GM12864 (cell line): Measurements from ENCODE around the gene ASB1.

Experiments
- DNase-seq: peaks from one replicate; pipeline ENCODE4 v3.0.0-alpha.2; 2011; ENCODE audit warnings: low read depth
- H3K4me3 ChIP-seq: 2 replicates; pipeline ENCODE4 v1.5.1; 2011; ENCODE audit warnings: mild to moderate bottlenecking, low read depth, low read length, control low read depth
- TF ChIP-seq, protein P1 (sequence below): IDR thresholded peaks from 2 replicates; pipeline ENCODE4 v1.5.1; 2011; ENCODE audit warnings: low read depth, mild to moderate bottlenecking, moderate library complexity, low read length, control low read depth, inconsistent platforms; ENCODE audit errors: missing control alignments

Gene ASB1

DNA sequence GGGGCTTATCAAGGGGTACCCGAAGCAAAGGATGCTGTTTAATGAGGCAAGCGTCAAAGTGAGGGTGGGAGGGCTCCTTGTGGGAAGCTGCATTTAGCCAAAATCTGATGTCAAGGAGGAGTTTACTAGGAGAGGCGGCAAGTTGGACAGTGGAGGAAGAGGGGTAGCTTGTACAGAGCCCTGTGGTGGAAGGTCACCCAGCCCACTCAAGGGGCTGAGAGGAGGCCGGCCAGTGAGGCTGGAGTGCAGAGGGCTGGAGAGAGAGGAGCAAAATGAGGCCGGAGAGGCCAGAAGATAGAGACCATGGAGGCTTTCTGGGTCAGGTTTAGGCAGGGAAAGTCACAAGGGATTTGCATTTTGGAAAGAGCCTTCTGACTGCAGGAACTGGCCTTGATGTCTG lies 49.5 kb downstream of the ASB1 start:
- TF ChIP-seq, protein P1, sequence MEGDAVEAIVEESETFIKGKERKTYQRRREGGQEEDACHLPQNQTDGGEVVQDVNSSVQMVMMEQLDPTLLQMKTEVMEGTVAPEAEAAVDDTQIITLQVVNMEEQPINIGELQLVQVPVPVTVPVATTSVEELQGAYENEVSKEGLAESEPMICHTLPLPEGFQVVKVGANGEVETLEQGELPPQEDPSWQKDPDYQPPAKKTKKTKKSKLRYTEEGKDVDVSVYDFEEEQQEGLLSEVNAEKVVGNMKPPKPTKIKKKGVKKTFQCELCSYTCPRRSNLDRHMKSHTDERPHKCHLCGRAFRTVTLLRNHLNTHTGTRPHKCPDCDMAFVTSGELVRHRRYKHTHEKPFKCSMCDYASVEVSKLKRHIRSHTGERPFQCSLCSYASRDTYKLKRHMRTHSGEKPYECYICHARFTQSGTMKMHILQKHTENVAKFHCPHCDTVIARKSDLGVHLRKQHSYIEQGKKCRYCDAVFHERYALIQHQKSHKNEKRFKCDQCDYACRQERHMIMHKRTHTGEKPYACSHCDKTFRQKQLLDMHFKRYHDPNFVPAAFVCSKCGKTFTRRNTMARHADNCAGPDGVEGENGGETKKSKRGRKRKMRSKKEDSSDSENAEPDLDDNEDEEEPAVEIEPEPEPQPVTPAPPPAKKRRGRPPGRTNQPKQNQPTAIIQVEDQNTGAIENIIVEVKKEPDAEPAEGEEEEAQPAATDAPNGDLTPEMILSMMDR: no peak
- DNase-seq: no peak
- H3K4me3 ChIP-seq: no peak overlapping the region

DNA sequence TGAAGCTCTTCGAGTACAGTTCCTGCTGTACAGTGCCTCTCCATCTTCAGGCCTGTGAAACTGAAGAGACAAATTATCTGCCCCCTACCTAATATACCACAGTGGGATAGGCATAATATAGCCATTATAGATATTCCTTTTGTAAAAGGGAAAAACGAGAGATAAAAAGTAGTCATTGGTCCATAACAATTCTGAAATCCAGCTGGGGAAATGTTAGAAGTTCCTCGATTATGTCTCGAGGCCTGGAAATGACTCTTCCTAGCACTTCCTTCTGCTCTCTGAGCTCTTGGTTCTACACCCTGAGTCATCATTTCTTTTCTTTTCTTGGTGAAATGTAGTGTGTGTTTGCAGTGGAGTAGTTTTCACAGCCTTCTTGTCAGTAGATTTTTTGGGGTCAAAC lies 51.5 kb downstream of the ASB1 start:
- DNase-seq: no peak
- TF ChIP-seq, protein P1: no peak
- H3K4me3 ChIP-seq: no peak overlapping the region

DNA sequence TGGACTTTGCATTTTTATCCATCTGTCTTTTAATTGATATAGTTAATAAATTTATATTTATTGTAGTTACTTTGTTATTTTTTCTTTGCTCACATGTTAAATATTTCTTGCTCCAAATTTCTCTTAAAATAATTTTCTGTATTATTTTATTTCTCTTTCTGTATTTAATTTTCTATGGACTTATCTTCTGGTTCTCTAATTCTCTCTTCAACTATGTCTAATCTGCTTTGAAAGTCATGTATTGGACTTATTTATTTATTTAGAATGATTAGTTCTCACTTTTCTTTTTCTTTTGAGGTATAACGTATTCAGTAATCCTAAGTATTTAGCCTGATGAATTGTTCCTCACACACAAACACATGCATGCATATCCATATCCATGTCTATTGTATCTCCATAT lies 53.1 kb downstream of the ASB1 start:
- TF ChIP-seq, protein P1: no peak
- DNase-seq: no peak
- no peak overlapping the region for H3K4me3 ChIP-seq

DNA sequence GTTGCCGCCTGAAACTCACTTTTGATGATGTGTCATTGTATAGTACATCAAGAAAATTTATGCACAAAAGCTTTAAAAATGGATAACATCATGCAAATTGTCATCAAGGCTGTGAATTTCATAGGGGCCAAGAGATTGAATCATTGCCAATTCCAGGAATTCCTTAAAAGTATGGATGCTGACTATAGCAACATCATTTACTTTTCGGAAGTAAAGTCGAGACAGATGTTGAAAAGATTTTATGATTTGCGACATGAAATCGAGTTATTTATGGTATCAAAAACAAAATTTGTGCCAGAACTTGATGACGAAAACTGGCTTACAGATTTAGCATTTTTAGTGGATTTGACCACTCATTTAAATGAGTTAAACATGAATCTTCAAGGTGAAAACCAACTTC lies 56.3 kb downstream of the ASB1 start:
- no peak overlapping the region for H3K4me3 ChIP-seq
- TF ChIP-seq, protein P1: no peak
- DNase-seq: no peak

DNA sequence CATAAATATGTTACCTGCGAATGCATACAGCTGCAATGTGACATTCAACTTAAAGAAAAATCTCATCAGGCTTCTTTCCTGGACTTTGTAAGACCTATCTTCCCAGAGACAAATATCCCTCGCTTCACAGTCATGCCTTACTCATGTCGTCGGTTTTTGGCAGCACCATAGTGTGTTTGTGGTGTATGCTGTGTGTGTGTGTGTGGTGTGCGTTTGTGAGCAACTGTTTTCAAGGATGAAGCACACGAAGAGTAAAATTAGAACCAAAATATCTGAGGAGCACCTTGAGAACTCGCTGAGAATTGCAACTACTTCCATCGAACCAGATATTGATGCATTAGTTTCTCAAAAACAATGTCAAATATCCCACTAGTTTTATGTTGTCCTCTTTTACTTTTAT lies 56.9 kb downstream of the ASB1 start:
- no peak overlapping the region for H3K4me3 ChIP-seq
- TF ChIP-seq, protein P1: no peak
- no peak for DNase-seq

DNA sequence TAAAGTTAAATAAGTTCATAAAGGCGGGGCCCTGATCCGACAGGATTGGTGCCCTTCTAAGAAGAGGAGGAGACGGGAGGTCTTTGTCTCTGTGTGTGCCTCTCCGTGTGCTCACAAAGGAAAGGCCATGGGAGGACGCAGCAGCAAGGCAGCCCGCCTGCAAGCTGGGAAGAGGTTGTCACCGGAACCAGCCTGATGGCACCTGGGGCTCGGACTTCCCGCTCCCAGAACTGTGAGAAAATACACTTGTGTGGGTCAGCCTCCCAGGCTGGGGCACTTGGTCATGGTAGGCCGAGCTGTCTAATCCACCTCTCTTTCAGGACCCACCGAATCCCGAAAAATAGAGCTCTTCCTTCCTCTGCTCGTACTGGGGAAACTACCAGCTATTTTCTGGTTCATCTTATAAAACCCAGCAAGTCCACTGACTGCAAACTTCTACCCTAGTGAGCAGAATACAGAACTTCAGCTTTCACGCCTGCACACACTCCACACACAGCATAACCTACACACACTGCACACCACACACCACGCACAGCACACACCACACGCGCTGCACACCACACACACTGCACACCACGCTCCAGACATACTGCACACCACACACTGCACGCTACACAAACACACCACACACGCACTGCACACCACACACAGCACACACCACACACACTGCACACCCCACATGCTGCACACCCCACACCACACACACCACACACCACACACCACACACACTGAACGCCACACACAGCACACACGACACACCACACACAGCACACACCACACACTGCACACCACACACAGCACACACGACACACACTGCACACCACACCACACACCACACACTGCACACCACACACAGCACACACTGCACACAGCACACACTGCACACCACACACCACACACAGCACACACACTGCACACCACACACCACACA lies 58.1 kb downstream of the ASB1 start:
- TF ChIP-seq, protein P1: no peak
- H3K4me3 ChIP-seq: no peak overlapping the region
- no peak for DNase-seq

DNA sequence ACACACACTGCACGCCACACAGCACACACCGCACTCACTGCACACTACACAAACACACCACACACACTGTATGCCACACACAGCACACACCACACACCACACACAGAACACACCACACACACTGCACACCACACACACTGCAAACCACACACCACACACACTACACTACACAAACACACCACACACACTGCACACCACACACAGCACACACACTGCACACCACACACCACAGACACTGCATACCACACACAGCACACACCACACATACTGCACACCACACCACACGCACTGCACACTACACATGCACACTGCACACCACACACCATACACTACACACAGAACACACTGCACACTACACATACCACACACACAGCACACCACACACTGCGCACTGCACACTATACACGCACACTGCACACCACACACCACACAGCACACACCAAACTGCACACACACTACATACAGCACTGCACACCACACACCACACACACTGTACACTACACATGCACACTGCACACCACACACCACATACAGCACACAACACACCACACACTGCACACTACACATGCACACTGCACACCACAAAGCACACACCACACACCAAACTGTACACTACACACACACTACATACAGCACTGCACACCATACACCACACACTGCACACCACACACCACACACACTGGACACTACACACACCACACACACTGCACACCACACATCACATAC lies 59.6 kb downstream of the ASB1 start:
- DNase-seq: no peak
- TF ChIP-seq, protein P1: no peak

More for the DNA sequence above, 59.6 kb downstream of the ASB1 start:
- H3K4me3 ChIP-seq: no peak overlapping the region
